GM12873 (cell line): ENCODE results near the gene CFI.

Source experiments
- TF ChIP-seq, protein P1 (sequence below): IDR thresholded peaks from 2 replicates; pipeline ENCODE4 v1.5.1; 2012; ENCODE audit warnings: low read depth, mild to moderate bottlenecking, moderate library complexity, low read length, control low read depth; ENCODE audit not compliant: insufficient read depth; ENCODE audit errors: missing control alignments

Gene CFI

DNA sequence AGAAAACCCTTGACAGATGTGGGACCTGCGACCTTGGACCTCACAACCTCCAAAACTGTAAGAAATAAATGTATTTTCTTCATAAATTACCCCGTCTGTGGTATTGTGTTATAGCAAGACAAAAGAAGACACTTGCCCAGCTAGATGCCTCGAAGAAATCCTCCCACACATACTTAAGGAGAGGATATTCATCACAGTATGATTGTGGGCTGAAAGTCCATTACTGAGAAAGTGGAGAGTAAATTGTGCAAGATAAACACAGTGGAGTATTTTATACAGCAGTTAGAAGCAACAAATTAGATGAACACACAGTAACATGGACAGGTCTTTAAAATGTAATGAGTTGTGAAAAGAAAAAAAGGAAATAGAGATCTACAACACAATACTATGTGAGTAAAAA is 46.1 kb downstream of the CFI start:
- TF ChIP-seq, protein P1, sequence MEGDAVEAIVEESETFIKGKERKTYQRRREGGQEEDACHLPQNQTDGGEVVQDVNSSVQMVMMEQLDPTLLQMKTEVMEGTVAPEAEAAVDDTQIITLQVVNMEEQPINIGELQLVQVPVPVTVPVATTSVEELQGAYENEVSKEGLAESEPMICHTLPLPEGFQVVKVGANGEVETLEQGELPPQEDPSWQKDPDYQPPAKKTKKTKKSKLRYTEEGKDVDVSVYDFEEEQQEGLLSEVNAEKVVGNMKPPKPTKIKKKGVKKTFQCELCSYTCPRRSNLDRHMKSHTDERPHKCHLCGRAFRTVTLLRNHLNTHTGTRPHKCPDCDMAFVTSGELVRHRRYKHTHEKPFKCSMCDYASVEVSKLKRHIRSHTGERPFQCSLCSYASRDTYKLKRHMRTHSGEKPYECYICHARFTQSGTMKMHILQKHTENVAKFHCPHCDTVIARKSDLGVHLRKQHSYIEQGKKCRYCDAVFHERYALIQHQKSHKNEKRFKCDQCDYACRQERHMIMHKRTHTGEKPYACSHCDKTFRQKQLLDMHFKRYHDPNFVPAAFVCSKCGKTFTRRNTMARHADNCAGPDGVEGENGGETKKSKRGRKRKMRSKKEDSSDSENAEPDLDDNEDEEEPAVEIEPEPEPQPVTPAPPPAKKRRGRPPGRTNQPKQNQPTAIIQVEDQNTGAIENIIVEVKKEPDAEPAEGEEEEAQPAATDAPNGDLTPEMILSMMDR: no peak

DNA sequence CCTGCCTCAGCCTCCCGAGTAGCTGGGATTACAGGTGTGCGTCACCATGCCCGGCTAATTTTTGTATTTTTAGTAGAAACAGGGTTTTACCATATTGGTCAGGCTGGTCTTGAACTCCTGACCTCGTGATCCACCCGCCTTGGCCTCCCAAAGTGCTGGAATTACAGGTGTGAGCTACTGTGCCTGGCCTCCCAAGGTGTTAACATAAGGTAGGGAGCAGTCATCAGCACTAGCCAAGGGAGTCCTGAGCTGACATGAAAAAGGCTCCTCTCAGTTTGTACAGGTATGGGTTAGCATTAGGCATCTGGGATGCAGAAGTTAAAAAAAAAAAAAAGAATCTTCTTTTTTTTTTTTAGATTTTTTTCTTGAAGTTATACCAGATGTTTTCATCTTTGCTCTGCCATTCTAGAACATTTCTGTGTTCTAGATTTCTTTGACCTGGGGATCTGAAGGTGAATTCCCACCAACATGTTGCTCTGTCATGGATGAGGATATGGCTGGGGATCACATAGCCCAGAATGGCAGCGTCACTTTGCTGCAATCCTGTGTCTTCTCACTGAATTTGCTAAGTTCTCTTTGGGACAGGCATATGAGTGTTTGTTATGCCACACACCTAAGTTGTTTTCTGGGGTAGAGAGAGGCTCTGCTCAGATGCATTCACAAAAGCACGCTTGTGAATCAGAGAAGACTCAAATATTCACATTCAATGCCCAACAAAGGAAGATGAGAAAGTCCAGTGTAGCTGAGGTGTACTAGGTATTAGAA is 47.5 kb downstream of the CFI start:
- TF ChIP-seq, protein P1: no peak

DNA sequence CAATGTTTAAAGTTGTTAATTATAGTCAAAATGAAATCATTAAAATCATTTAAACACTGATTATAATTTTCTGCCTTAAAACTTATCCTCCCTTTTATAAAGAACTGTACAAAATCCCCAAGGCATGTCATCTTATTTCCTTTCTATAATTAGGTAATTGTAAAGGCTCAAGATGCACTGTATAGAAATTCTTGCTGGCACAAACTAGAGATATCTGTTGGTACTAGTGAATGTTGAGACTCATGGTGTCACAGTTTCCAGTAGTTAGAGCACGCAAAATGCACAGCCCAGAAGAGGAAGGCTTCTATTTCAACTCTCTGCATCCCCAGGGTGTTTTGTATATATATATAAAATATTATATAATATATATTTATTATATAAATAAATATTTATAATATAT is 49.3 kb downstream of the CFI start:
- TF ChIP-seq, protein P1: no peak

DNA sequence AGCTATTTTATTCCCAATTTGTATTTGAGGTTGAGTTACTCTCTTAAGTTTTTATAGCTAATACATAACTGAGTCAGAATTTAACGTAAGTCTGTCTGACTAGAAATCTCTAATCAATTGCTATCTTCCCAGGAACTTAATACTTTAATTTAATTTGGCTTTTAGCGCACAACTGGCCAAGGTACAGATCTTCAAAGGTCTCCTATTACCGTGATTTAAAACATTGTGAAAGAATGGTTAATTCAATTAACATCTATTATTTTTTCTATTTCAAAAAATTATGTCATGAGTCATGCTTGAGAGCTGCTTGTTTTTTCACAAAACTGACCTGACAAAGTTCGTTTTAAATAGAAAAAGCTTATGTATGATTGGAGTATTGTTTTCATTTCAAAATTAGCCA is 49.9 kb downstream of the CFI start:
- TF ChIP-seq, protein P1: no peak

DNA sequence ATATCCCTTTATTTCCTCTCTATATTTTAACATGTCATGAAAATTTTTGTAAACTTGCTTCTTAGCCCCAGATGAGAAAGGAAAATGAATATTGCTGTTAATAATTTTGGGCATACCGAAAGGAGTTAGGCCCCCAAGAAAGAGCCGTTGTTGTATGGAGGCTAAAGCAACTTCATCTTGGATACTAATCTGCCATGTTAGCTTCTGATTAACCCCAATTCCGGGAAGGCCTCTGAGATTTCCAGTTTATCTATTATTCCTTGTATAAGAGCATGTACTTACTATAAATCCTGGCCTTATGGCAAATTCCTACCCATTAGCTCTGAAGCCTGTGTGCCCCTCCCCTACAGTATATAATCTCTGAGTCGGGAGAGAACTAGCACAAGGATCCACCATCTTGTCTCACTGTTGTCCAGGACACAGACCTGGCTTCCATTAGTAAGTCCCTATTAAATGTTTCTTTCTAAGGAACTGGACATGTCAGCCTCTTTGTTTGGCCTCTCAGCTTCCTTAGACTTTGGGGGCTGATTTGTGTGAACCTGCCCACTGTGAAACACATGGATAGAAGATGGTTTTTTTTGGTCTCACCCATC is 51.1 kb downstream of the CFI start:
- TF ChIP-seq, protein P1: no peak

DNA sequence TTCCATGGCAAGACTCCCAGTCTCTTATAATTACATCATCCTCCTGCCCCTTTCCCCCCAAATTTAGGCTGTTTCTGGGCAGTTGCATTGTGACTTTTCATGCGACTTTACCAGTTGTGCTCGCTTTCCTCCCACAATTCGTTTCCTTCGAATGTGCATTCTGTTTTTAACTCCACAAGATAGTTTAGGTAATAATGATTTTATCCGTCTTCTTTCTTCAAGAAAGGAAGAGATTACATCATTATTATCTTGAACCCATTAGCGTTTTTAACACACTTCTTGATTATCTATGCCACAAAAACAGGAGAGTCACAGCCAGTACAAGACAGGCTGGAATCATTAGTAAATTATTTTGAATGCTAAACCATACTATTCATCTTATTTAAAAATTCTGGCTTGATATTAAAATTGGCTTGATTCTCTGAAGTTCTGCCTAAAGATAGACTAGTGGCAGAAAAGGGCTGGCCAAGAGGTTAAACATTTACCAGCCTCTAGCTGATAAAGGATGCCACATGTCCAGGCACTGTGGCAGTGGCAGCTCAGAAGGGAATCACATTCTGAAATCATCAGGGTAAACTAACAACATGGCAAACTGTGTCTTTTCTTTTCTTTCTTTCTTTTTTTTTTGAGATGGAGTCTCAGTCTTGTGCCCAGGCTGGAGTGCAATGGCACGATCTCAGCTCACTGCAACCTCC is 52.3 kb downstream of the CFI start:
- TF ChIP-seq, protein P1: no peak

DNA sequence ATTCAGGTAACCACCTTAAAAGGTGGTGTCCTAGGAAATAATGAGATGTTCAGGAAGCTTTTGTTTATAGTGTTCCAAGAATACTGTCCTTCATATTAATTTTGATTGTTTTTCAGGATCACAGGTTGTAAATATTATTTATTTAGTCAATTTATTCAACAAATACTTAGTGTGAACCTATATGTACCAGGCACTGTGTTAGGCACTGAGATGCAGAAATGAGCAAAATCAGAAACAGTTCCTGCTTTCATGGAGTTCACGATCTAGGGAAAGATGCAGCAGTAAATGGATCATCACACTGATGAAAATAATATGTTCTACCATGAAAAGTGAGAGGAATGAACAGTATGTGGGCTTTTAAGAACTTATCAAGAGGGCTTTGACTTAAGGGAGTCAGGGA is 53.7 kb downstream of the CFI start:
- TF ChIP-seq, protein P1: no peak
